ENCODE data around the gene LGALS7. TPM values are rescaled to one million over a fixed set of nuclear protein-coding genes. Genes with fewer than 3 reads are reported as not detected.
"Not testable (repeated sequence)": the region's sequence is repeated elsewhere in the genome, so short reads cannot be mapped to it uniquely, and the experiment has no call there.

Gene LGALS7
- total RNA-seq, 1 donor from 2014 or later, result not detected

GRCh38 chr19:38766276-38767047 lies 6.9 kb downstream of the LGALS7 start:
- no peak overlapping the region for H3K27ac Mint-ChIP-seq
- H3K27me3 Mint-ChIP-seq (ENCODE audit: low read depth), result no peaks in the 10 kb centered on the region
- H3K9me3 Mint-ChIP-seq, result peaks cover 4% of the 10 kb centered on the region
- DNase-seq (ENCODE audit: low spot score in 2 of 2, unreplicated experiment in 2 of 2), result no peak
- no peak for TF ChIP-seq CTCF (IDR thresholded peaks at IDR 0.05; ENCODE audit: unreplicated experiment)
- H3K36me3 Mint-ChIP-seq, result no peaks in the 10 kb centered on the region
- no peak overlapping the region for H3K4me3 Mint-ChIP-seq
- no peaks in the 10 kb centered on the region for H3K4me1 Mint-ChIP-seq

GRCh38 chr19:38765214-38765613 lies 8.1 kb downstream of the LGALS7 start:
- Mint-ChIP-seq H3K27ac (no peak overlapping the region), H3K4me1 (no peaks in the 10 kb centered on the region), H3K36me3 (no peaks in the 10 kb centered on the region), H3K4me3 (no peak overlapping the region), H3K27me3 (ENCODE audit: low read depth) (no peaks in the 10 kb centered on the region), H3K9me3 (peaks cover 4% of the 10 kb centered on the region)
- no peak for TF ChIP-seq CTCF (IDR thresholded peaks at IDR 0.05; ENCODE audit: unreplicated experiment)
- DNase-seq (ENCODE audit: low spot score in 2 of 2, unreplicated experiment in 2 of 2), result no peak

DNA sequence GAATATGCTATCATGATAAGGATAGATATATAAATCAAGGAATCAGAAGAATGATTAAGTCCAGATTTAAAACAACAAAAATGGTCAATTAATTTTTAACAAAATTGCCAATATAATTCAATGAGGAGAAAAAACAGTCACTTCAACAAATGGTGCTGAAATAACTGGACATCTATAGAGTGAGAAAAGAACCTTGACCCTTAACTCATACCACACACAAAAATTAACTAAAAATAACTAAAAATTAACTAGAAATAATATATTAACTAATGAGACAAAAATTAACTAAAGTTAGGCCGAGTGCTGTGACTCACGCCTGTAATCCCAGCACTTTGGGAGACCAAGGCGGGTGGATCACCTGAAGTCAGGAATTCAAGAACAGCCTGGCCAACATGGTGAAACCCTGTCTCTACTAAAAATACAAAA lies 9.5 kb downstream of the LGALS7 start:
- peaks cover 4% of the 10 kb centered on the region for H3K9me3 Mint-ChIP-seq
- DNase-seq (ENCODE audit: low spot score in 2 of 2, unreplicated experiment in 2 of 2), result no peak
- no peak for TF ChIP-seq CTCF (IDR thresholded peaks at IDR 0.05; ENCODE audit: unreplicated experiment)
- no peak overlapping the region for H3K27ac Mint-ChIP-seq
- no peak overlapping the region for H3K4me3 Mint-ChIP-seq
- H3K4me1 Mint-ChIP-seq, result no peaks in the 10 kb centered on the region
- no peaks in the 10 kb centered on the region for H3K36me3 Mint-ChIP-seq
- H3K27me3 Mint-ChIP-seq (ENCODE audit: low read depth), result no peaks in the 10 kb centered on the region

DNA sequence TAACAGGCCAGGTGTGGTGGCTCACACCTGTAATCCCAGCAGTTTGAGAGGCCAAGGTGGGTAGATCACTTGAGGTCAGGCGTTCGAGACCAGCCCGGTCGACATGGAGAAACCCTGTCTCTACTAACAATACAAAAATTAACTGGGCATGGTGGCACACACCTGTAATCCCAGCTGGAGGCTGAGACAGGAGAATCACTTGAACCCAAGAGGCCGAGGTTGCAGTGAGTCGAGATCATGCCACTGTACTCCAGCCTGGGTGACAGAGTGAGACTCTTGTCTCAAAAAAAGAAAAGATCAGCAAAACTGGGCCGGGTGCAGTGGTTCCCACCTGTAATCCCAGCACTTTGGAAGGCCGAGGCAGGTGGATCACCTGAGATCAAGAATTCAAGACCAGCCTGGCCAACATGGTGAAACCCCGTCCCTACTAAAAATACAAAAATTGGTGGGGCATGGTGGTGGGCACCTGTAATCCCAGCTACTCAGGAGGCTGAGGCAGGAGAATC lies 11.4 kb downstream of the LGALS7 start:
- H3K36me3 Mint-ChIP-seq; H3K27me3 Mint-ChIP-seq (ENCODE audit: low read depth); H3K27ac Mint-ChIP-seq; DNase-seq (ENCODE audit: low spot score in 2 of 2, unreplicated experiment in 2 of 2); H3K4me1 Mint-ChIP-seq; H3K9me3 Mint-ChIP-seq; H3K4me3 Mint-ChIP-seq: not testable (repeated sequence)

GRCh38 chr19:38760805-38761517 lies 12.4 kb downstream of the LGALS7 start:
- H3K4me1 Mint-ChIP-seq; H3K36me3 Mint-ChIP-seq; H3K27ac Mint-ChIP-seq; H3K4me3 Mint-ChIP-seq; DNase-seq (ENCODE audit: low spot score in 2 of 2, unreplicated experiment in 2 of 2); H3K9me3 Mint-ChIP-seq; H3K27me3 Mint-ChIP-seq (ENCODE audit: low read depth): not testable (repeated sequence)

- H3K4me3 Mint-ChIP-seq, result no peak overlapping the region
- no peaks in the 10 kb centered on the region for H3K36me3 Mint-ChIP-seq
- H3K27me3 Mint-ChIP-seq (ENCODE audit: low read depth), result no peaks in the 10 kb centered on the region
- H3K4me1 Mint-ChIP-seq, result no peaks in the 10 kb centered on the region
- no peak overlapping the region for H3K27ac Mint-ChIP-seq
- TF ChIP-seq CTCF (IDR thresholded peaks at IDR 0.05; ENCODE audit: unreplicated experiment), result no peak
- H3K9me3 Mint-ChIP-seq, result peaks cover 3% of the 10 kb centered on the region
- DNase-seq (ENCODE audit: low spot score in 2 of 2, unreplicated experiment in 2 of 2), result no peak
Measured at GRCh38 chr19:38759590-38760003, 13.7 kb downstream of the LGALS7 start.

DNA sequence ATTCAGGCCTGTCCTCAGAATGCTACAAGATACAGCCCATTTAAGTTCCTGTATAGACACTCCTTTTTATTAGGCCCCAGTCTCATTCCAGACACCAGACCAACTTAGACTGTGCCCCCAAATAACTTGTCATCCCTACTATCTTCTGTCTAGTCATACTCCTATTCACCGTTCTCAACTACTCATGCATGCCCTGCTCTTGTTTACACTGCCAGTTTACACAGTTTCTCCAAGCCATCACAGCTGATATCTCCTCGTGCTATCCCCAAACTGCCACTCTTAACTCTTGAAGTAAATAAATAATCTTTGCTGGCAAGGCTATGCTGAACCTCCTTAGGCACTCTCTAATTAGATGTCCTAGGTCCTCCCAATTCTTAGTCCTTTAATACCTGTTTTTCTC lies 19.1 kb downstream of the LGALS7 start:
- not testable (repeated sequence) for H3K4me3 Mint-ChIP-seq; H3K27ac Mint-ChIP-seq; DNase-seq (ENCODE audit: low spot score in 2 of 2, unreplicated experiment in 2 of 2); H3K9me3 Mint-ChIP-seq; H3K36me3 Mint-ChIP-seq; H3K4me1 Mint-ChIP-seq; H3K27me3 Mint-ChIP-seq (ENCODE audit: low read depth)

DNA sequence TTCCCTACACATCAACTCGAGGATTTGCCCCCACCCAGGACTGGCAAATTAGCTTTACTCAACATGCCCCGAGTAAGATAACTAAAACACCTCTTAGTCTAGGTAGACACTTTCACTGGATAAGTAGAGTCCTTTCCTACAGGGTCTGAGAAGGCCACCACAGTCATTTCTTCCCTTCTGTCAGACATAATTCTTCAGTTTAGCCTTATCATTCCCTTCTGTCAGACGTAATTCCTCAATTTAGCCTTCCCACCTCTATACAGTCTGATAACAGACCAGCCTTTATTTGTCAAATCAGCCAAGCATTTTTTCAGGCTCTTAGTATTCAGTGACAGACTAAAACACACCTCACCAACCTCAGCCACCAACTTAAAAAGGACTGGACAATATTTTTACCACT lies 19.5 kb downstream of the LGALS7 start:
- not testable (repeated sequence) for H3K27me3 Mint-ChIP-seq (ENCODE audit: low read depth); H3K36me3 Mint-ChIP-seq; DNase-seq (ENCODE audit: low spot score in 2 of 2, unreplicated experiment in 2 of 2); H3K9me3 Mint-ChIP-seq; H3K27ac Mint-ChIP-seq; H3K4me1 Mint-ChIP-seq; H3K4me3 Mint-ChIP-seq
